Measurements from ENCODE around the gene PAGR1. TPM values are rescaled to one million over a fixed set of nuclear protein-coding genes. Genes with fewer than 3 reads are reported as not detected.

PAGR1 gene
- polyA plus RNA-seq, 1 of the 3 experiments (the other 2 are of a cell fraction) = 57.7 TPM

DNA sequence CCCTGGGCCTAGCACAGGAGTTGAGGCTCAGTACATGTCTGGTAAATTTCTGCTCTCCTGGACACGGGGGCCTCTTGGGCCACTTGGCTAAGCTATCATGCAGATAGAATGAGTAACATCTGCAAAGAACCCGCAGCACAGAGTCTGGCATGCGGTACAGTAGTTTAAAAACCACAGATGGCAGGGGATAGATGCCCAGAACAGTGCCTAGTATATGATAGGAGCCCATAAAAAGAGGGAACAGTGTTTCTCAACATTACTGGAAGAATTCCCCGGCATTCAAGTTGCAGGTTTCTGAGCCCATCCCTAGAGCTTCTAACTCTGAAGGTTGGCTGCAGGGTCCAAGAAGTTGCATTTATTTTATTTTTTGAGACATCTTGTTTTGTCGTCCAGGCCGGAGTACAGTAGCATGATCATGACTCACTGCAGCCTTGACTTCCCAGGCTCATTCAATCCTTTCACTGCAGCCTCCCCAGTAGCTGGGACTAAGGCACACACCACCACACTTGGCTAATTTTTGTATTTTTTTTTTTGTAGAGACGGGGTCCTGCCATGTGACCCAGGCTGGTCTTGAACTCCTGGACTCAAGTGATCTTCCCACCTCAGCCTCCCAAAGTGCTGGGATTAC, 41.3 kb downstream of the PAGR1 start:
- H3K9me2 ChIP-seq = no peaks in the 10 kb centered on the region
- no peak overlapping the region for H3K9ac ChIP-seq
- no peak overlapping the region; a peak in 1 of 4 replicates for H3K27ac ChIP-seq (ENCODE audit: low read depth in 2 of 2, low read length in 1 of 2)
- H3K36me3 ChIP-seq (replicated peaks in 1 of 2; ENCODE audit: control insufficient read depth in 1 of 2, insufficient read depth in 2 of 2, low read length in 1 of 2) = peaks cover 5 to 14% of the 10 kb centered on the region in 2 experiments
- no peak overlapping the region for H3K4me2 ChIP-seq
- no peak overlapping the region for H2AFZ ChIP-seq (ENCODE audit: low read depth)
- no peaks in the 10 kb centered on the region for H4K20me1 ChIP-seq (ENCODE audit: insufficient read depth)
- TF ChIP-seq TCF12 (IDR thresholded peaks at IDR 0.05) (peak; percentile 44; the same call in 1 of the 2 replicates), NRF1 (IDR thresholded peaks at IDR 0.05; ENCODE audit: low read depth, low read length) (no peak), FOXJ3 (CRISPR knock-in tag; IDR thresholded peaks at IDR 0.05) (no peak), RXRA (IDR thresholded peaks at IDR 0.05; ENCODE audit: borderline replicate concordance, low read depth) (no peak)
- 79% methylated on average over 7 of the region's 7 CpGs for WGBS (ENCODE audit: low lambda C conversion rate)
- H3K27me3 ChIP-seq (ENCODE audit: insufficient read depth) = no peaks in the 10 kb centered on the region
- H3K9me3 ChIP-seq = no peaks in the 10 kb centered on the region
- peaks cover 14% of the 10 kb centered on the region for H3K79me2 ChIP-seq (ENCODE audit: insufficient read depth)
- peaks cover 18% of the 10 kb centered on the region for H3F3A ChIP-seq (replicated peaks; ENCODE audit: insufficient read depth)
- ChIA-PET POLR2A (no interaction called here), CTCF (interaction anchor here (1.2 to 1.4 kb wide), 3 partner anchors 9 to 27 kb away, joined by 3 to 8 read pairs (median 5); no protein-coding TSS in a partner anchor)
- no peak overlapping the region for H3K4me3 ChIP-seq (ENCODE audit: low read depth in 2 of 2, low read length in 1 of 2)
- DNase-seq = no peak
- peaks cover 0 to 26% of the 10 kb centered on the region in 2 experiments; a peak in 1 of 4 replicates for H3K4me1 ChIP-seq (ENCODE audit: control insufficient read depth in 1 of 2, insufficient read depth in 2 of 2, low read depth in 1 of 2, low read length in 1 of 2)

DNA sequence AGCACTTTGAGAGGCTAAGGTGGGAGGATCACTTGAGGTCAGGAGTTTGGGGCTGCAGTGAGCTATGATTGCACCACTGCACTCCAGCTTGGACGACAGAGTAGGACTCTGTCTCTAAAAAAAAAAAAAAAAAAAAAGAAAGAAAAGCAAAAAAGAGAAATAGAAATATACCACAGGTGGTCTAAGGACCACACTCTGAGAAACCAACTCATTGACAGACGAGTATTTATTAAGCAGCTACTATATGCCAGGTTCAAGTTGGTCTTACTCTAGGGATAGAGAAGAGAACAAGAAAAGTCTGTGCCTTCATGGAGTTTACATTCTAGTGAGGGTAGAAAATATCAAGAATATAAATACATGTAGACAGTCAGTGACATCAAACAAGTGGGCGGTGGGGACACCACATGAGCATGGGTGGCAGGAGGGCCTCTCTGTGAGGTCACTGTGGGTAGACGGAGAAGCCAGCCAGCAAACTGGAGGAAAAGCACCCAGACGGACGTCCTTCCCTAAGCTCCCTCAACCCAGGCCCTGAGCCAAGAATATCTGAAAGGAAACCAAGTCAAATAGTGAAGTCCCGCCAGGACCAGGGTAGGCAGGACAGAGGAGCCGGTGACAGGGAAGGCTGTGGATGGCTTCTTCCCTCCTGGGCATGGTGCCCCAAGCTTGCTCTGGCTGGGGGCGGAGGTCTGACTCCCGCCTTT, 42.3 kb downstream of the PAGR1 start:
- 95% methylated on average over 7 of the region's 10 CpGs for WGBS (ENCODE audit: low lambda C conversion rate)

DNA sequence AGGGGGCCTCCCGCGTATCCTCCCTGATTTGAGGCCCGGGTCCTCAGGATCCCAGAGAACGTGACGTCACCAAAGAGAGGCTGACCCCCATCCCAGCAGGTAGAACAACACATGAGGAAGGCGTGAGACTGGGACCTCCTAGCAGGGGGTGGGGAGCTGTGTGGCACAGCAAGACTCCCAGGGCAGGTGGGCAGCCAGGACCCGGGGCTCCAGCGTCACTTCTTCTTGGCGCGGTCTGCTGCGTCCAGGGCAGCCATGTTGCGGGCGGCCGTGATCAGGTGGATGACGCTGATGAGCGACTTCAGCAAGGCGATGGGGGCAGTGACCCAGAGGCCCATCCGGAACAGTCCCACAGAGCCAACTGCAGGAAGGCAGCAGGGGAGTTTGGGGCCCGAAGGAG, 43.0 kb downstream of the PAGR1 start:
- Histone ChIP-seq H3K4me3 (ENCODE audit: low read depth in 2 of 2, low read length in 1 of 2) (no peak overlapping the region), H2AFZ (ENCODE audit: low read depth) (no peak overlapping the region), H3K36me3 (replicated peaks in 1 of 2; ENCODE audit: control insufficient read depth in 1 of 2, insufficient read depth in 2 of 2, low read length in 1 of 2) (peaks cover 5 to 14% of the 10 kb centered on the region in 2 experiments), H3K9me3 (no peaks in the 10 kb centered on the region), H3K27ac (ENCODE audit: low read depth in 2 of 2, low read length in 1 of 2) (no peak overlapping the region), H3F3A (replicated peaks; ENCODE audit: insufficient read depth) (peaks cover 11% of the 10 kb centered on the region), H4K20me1 (ENCODE audit: insufficient read depth) (no peaks in the 10 kb centered on the region), H3K4me1 (ENCODE audit: control insufficient read depth in 1 of 2, insufficient read depth in 2 of 2, low read depth in 1 of 2, low read length in 1 of 2) (peaks cover 0 to 30% of the 10 kb centered on the region in 2 experiments; a peak in 1 of 4 replicates), H3K79me2 (ENCODE audit: insufficient read depth) (peaks cover 18% of the 10 kb centered on the region), H3K9me2 (no peaks in the 10 kb centered on the region), H3K4me2 (no peak overlapping the region), H3K9ac (no peak overlapping the region), H3K27me3 (ENCODE audit: insufficient read depth) (no peaks in the 10 kb centered on the region)
- POLR2A ChIA-PET = no interaction called here
- WGBS (ENCODE audit: low lambda C conversion rate) = 96% methylated on average over 14 of the region's 19 CpGs
- TF ChIP-seq MEF2A (IDR thresholded peaks at IDR 0.05; ENCODE audit: borderline replicate concordance, low read depth) = no peak
- no peak for TF ChIP-seq NRF1 (IDR thresholded peaks at IDR 0.05; ENCODE audit: low read depth, low read length)
- no peak for TF ChIP-seq FOXJ3 (CRISPR knock-in tag; IDR thresholded peaks at IDR 0.05)
- no peak for DNase-seq
- CTCF ChIA-PET = interaction anchor here (2.1 kb wide), 1 partner anchor 10 kb away, joined by 20 read pairs; no protein-coding TSS in a partner anchor

More for the DNA sequence above, 42.3 kb downstream of the PAGR1 start:
- Histone ChIP-seq H3K4me1 (ENCODE audit: control insufficient read depth in 1 of 2, insufficient read depth in 2 of 2, low read depth in 1 of 2, low read length in 1 of 2) (peaks cover 0 to 26% of the 10 kb centered on the region in 2 experiments; a peak in 1 of 4 replicates), H3K4me3 (ENCODE audit: low read depth in 2 of 2, low read length in 1 of 2) (no peak overlapping the region), H3F3A (replicated peaks; ENCODE audit: insufficient read depth) (peaks cover 11% of the 10 kb centered on the region), H4K20me1 (ENCODE audit: insufficient read depth) (no peaks in the 10 kb centered on the region), H3K9ac (no peak overlapping the region), H3K36me3 (replicated peaks in 1 of 2; ENCODE audit: control insufficient read depth in 1 of 2, insufficient read depth in 2 of 2, low read length in 1 of 2) (peaks cover 5 to 14% of the 10 kb centered on the region in 2 experiments), H3K27me3 (ENCODE audit: insufficient read depth) (no peaks in the 10 kb centered on the region), H2AFZ (ENCODE audit: low read depth) (no peak overlapping the region), H3K9me2 (no peaks in the 10 kb centered on the region), H3K9me3 (no peaks in the 10 kb centered on the region), H3K79me2 (ENCODE audit: insufficient read depth) (peaks cover 18% of the 10 kb centered on the region), H3K4me2 (no peak overlapping the region), H3K27ac (ENCODE audit: low read depth in 2 of 2, low read length in 1 of 2) (no peak overlapping the region)
- TF ChIP-seq EP300 (IDR thresholded peaks at IDR 0.05; ENCODE audit: borderline replicate concordance in 1 of 2, low read depth in 1 of 2, low read length in 1 of 2) (no peak), EZH2phosphoT487 (IDR thresholded peaks at IDR 0.05; ENCODE audit: borderline replicate concordance, low read depth) (no peak), POLR2AphosphoS5 (IDR thresholded peaks at IDR 0.05; ENCODE audit: low read depth, low read length) (no peak), RXRA (IDR thresholded peaks at IDR 0.05; ENCODE audit: borderline replicate concordance, low read depth) (no peak), SMC3 (IDR thresholded peaks at IDR 0.05; ENCODE audit: low read depth, low read length) (no peak), MXI1 (IDR thresholded peaks at IDR 0.05; ENCODE audit: low read depth, low read length) (no peak)
- ChIA-PET CTCF (interaction anchor here (2.1 kb wide), 1 partner anchor 10 kb away, joined by 20 read pairs; no protein-coding TSS in a partner anchor), POLR2A (no interaction called here)
- no peak for DNase-seq
